Measurements from ENCODE around the gene SOCS3. TPM values are rescaled to one million over a fixed set of nuclear protein-coding genes. Genes with fewer than 3 reads are reported as not detected.

Gene SOCS3
- total RNA-seq, 2 experiments from 2014 or later, result not detected

DNA sequence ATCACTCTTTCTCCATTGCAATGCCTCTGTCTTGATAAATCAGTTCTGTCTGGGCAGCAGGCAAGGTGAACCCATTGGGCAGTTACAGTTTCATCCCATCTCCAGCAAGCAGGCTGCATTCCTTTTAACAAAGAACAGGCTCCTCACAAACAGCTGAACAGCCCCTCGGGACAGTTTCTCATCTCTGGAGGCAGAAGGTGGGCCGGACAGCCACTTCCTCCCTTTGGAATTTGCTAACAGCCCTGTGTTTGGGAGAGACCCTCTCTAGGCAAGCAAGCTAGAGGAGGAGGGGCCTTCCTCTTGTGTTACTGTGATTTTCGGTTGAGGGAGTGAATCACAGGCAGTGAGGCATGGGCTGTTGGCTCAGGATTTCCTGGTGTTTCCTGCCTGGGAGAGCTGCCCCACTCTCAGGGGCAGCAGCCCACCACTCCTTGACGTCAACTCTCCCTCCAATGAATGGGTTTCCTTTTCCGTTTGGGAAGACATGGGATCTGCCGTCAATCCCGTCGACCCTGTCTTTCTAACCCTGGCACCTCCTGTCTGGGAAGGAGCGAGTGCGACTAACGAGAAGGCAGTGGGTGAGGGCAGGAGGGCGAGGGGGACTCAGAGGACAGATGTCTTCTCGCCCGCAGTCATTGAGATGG is 14.9 kb upstream of the SOCS3 start:
- no peaks in the 10 kb centered on the region for H3K9me2 ChIP-seq (ENCODE audit: insufficient read depth, low read length)
- peaks cover 12% of the 10 kb centered on the region for H3K4me1 ChIP-seq (ENCODE audit: insufficient read depth, low read length, poor library complexity, severe bottlenecking)
- H4K20me1 ChIP-seq (ENCODE audit: insufficient read depth, low read length), result peaks cover 7% of the 10 kb centered on the region; the same call in 1 of the 2 replicates
- no peak overlapping the region for H3K4me2 ChIP-seq (ENCODE audit: low read length)
- H3K36me3 ChIP-seq (ENCODE audit: insufficient read depth, low read length), result no peaks in the 10 kb centered on the region
- POLR2A ChIA-PET, result no interaction called here
- H3K4me3 ChIP-seq (ENCODE audit: low read depth, low read length, poor library complexity, severe bottlenecking), result no peak overlapping the region
- H3K27ac ChIP-seq (ENCODE audit: low read depth, low read length, poor library complexity, severe bottlenecking), result no peak overlapping the region
- BruUV-seq (replicated peaks), result no TSS peak
- DNase-seq (ENCODE audit: low spot score), result no peak
- CTCF ChIA-PET (ENCODE audit: unreplicated experiment), result no interaction called here
- no peaks in the 10 kb centered on the region for H3K9me3 ChIP-seq (ENCODE audit: low read length)
- H3K79me2 ChIP-seq (ENCODE audit: insufficient read depth, low read depth, low read length), result peaks cover 11% of the 10 kb centered on the region
- TF ChIP-seq, protein P1, sequence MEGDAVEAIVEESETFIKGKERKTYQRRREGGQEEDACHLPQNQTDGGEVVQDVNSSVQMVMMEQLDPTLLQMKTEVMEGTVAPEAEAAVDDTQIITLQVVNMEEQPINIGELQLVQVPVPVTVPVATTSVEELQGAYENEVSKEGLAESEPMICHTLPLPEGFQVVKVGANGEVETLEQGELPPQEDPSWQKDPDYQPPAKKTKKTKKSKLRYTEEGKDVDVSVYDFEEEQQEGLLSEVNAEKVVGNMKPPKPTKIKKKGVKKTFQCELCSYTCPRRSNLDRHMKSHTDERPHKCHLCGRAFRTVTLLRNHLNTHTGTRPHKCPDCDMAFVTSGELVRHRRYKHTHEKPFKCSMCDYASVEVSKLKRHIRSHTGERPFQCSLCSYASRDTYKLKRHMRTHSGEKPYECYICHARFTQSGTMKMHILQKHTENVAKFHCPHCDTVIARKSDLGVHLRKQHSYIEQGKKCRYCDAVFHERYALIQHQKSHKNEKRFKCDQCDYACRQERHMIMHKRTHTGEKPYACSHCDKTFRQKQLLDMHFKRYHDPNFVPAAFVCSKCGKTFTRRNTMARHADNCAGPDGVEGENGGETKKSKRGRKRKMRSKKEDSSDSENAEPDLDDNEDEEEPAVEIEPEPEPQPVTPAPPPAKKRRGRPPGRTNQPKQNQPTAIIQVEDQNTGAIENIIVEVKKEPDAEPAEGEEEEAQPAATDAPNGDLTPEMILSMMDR (conservative IDR thresholded peaks at IDR 0.05; ENCODE audit: low read length), result no peak
- no peak for TF ChIP-seq EZH2phosphoT487 (IDR thresholded peaks at IDR 0.05; ENCODE audit: borderline replicate concordance, low read depth, low read length)
- no peak overlapping the region for H2AFZ ChIP-seq (ENCODE audit: low read length)
- intact Hi-C loops (cut with micrococcal nuclease; ENCODE audit: unreplicated experiment), result loop anchor here (5.0 kb wide), 1 partner anchor 48 kb away; no protein-coding TSS in a partner anchor

DNA sequence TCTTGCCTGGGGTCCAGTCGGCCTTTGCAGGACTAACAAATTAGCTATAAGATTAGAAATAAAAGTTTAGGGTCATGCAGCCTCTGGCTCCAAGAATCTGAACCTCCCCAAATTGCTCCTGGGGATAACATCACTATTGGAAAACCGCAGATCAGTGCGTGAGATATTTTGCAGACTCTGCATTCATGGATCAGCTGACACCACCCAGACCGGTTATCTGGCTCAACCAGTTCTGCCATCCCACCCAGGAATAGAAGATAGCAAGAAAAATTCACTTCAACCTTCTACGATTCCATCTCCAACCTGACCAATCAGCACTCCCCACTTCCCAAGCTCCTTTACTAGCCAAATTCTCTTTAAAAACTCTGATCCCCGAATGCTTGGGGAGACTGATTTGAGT is 14.3 kb upstream of the SOCS3 start:
- Histone ChIP-seq H3K4me1 (ENCODE audit: insufficient read depth, low read length, poor library complexity, severe bottlenecking) (peaks cover 6% of the 10 kb centered on the region), H3K4me3 (ENCODE audit: low read depth, low read length, poor library complexity, severe bottlenecking) (no peak overlapping the region), H3K9me3 (ENCODE audit: low read length) (no peaks in the 10 kb centered on the region), H4K20me1 (ENCODE audit: insufficient read depth, low read length) (peaks cover 4% of the 10 kb centered on the region; the same call in 1 of the 2 replicates), H3K79me2 (ENCODE audit: insufficient read depth, low read depth, low read length) (peaks cover 5% of the 10 kb centered on the region), H3K4me2 (ENCODE audit: low read length) (no peak overlapping the region), H3K9me2 (ENCODE audit: insufficient read depth, low read length) (no peaks in the 10 kb centered on the region), H3K36me3 (ENCODE audit: insufficient read depth, low read length) (no peaks in the 10 kb centered on the region), H2AFZ (ENCODE audit: low read length) (no peak overlapping the region), H3K27ac (ENCODE audit: low read depth, low read length, poor library complexity, severe bottlenecking) (no peak overlapping the region)
- ChIA-PET CTCF (ENCODE audit: unreplicated experiment) (no interaction called here), POLR2A (no interaction called here)
- intact Hi-C loops (cut with micrococcal nuclease; ENCODE audit: unreplicated experiment), result no loop called here
- BruUV-seq (replicated peaks), result no TSS peak
- TF ChIP-seq, protein P1 (conservative IDR thresholded peaks at IDR 0.05; ENCODE audit: low read length), result no peak
- TF ChIP-seq EZH2phosphoT487 (IDR thresholded peaks at IDR 0.05; ENCODE audit: borderline replicate concordance, low read depth, low read length), result no peak
- no peak for DNase-seq (ENCODE audit: low spot score)

DNA sequence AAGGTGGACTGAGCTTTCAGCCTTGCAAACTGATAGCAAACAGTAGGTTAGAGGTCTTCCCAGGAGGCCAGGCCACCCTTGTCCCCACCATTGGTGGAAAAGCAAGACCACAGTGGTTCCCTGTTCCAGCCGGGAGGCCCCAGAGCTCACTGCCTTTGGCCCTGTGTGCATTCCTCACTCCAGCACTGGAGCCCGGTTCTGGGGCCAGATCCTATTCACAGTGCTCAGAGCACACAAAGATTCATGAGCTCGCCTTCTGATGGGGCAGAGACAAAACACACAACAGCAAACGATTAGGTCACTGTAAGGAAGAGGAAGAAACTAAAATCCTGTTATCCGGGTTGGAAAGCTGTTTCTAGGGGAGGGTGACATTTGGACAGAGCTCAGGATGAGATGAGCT is 13.0 kb upstream of the SOCS3 start:
- Histone ChIP-seq H2AFZ (ENCODE audit: low read length) (no peak overlapping the region), H3K4me1 (ENCODE audit: insufficient read depth, low read length, poor library complexity, severe bottlenecking) (peaks cover 2% of the 10 kb centered on the region), H3K9me2 (ENCODE audit: insufficient read depth, low read length) (no peaks in the 10 kb centered on the region), H4K20me1 (ENCODE audit: insufficient read depth, low read length) (no peaks in the 10 kb centered on the region), H3K36me3 (ENCODE audit: insufficient read depth, low read length) (no peaks in the 10 kb centered on the region), H3K4me2 (ENCODE audit: low read length) (no peak overlapping the region), H3K9me3 (ENCODE audit: low read length) (no peaks in the 10 kb centered on the region), H3K4me3 (ENCODE audit: low read depth, low read length, poor library complexity, severe bottlenecking) (no peak overlapping the region), H3K79me2 (ENCODE audit: insufficient read depth, low read depth, low read length) (no peaks in the 10 kb centered on the region), H3K27ac (ENCODE audit: low read depth, low read length, poor library complexity, severe bottlenecking) (no peak overlapping the region)
- intact Hi-C loops (cut with micrococcal nuclease; ENCODE audit: unreplicated experiment), result no loop called here
- ChIA-PET POLR2A (interaction anchor here (0.6 to 1.1 kb wide), 3 partner anchors 9 to 322 kb away, joined by 3 read pairs; no protein-coding TSS in a partner anchor), CTCF (ENCODE audit: unreplicated experiment) (interaction anchor here (0.7 kb wide), 1 partner anchor 51 kb away, joined by 3 read pairs; no protein-coding TSS in a partner anchor)
- BruUV-seq (replicated peaks), result no TSS peak
- DNase-seq (ENCODE audit: low spot score), result no peak
- TF ChIP-seq, protein P1 (conservative IDR thresholded peaks at IDR 0.05; ENCODE audit: low read length), result no peak
- no peak for TF ChIP-seq EZH2phosphoT487 (IDR thresholded peaks at IDR 0.05; ENCODE audit: borderline replicate concordance, low read depth, low read length)

Data from OCI-LY7 (cell line).